OCI-M2 (cell line): ENCODE results near the gene UBE4B.
"Not testable (repeated sequence)": the region's sequence is repeated elsewhere in the genome, so short reads cannot be mapped to it uniquely, and the experiment has no call there.

Experiments
- DNase-seq: peaks from one replicate; lab custom pipeline; 2025; ENCODE audit not compliant: unreplicated experiment; lab: John Stamatoyannopoulos, UW

The UBE4B gene

GRCh38 chr1:10208537-10208936 is 175.8 kb downstream of the UBE4B start:
- DNase-seq: no peak

- DNase-seq: no peak
These were observed 176.8 kb downstream of the UBE4B start for GRCh38 chr1:10209590-10209904.

- DNase-seq: peak; percentile 56
These were observed 177.4 kb downstream of the UBE4B start, which contains the start of gene KIF1B for GRCh38 chr1:10209905-10210810. KIF1B (plus strand) TSS chr1:10210570; CDS start chr1:10232329, 21,759 bp downstream.

GRCh38 chr1:10210841-10211804 is 178.4 kb downstream of the UBE4B start:
- DNase-seq: no peak

DNA sequence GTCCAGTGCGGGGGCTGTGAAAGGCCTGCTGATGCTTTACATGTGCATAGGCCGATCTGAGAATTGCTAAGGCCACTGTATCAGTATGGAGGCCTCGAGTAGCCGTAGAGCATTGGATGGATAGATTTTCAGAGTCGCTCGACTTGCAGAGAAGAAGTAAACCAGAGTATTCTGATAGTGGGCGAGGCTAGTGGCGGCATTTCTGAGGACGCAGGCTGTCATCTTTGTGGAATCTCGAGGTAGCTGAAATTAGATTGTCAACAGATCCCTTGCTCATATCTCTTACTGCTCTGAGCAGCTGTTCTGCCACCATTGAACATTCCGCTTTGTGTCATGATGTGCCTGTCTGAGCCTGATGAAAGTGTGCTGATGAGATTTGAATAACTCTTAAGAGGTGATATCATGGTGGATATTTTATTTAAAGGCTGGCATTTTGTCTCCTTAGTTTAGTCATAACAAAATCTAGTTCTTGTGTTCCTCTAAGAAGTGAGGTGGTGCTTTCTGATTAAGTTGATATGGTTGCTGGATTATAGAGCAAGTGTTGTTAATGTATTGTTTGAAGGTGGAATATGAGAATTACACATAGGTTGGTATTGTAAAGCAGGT is 179.2 kb downstream of the UBE4B start:
- no peak for DNase-seq

DNA sequence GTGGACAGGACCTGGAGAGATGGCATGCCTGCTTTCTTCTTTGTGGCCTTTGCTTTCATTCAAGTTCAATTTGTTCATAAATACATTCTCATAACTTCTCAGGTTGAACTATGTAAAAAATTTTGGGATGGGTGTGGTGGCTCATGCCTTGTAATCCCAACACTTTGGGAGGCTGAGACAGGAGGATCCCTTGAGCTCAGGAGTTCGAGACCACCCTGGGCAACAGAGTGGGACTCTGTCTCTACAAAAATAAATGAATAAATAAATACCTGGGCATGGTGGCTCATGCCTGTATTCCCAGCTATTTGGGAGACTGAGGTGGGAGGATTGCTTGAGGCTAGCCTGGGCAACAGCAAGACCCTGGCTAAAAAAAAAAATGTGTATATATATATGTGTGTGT is 179.7 kb downstream of the UBE4B start:
- no peak for DNase-seq

DNA sequence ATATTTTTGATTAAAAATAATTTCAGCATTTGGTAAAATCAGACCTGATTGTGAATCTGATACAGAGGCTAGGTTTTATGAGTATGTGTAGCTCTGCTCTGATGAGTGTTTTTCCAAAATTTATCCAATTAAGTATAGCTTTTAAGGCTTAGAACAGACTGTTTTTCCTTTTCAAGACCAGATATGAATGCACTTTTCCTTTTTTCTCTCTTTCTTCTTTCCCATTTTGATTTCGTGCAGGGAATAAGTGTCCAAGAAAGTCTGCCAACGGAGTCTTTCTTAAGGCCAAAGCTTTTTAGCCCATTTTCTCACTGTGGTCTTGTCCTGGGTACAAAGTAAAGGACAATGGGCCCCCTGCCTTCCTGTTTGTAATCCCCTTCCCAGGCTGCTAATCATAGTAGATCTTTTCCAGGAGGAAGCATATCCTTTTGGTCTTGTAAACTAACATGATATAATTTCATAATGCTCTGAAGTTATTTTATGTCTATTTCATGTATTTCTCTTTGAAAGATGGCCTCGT is 180.5 kb downstream of the UBE4B start:
- DNase-seq: no peak

GRCh38 chr1:10216090-10216749 is 183.5 kb downstream of the UBE4B start:
- DNase-seq: no peak

- DNase-seq: no peak
These were observed 185.1 kb downstream of the UBE4B start for GRCh38 chr1:10217748-10218441.

GRCh38 chr1:10220200-10220599 is 187.4 kb downstream of the UBE4B start:
- DNase-seq: no peak

DNA sequence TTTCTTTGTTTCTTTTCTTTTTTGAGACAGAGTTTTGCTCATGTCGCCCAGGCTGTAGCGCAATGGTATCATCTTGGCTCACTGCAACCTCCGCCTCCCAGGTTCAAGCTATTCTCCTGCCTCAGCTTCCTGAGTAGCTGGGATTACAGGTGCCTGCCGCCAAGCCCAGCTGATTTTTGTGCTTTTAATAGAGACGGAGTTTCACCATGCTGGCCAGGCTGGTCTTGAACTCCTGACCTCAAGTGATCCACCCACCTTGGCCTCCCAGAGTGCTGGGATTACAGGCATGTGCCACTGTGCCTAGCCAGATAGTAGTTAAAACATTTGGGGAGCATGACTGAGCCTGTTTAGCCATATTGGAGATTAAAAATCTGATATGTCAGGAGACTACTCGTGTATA is 187.9 kb downstream of the UBE4B start:
- not testable (repeated sequence) for DNase-seq

GRCh38 chr1:10225573-10225972 is 192.8 kb downstream of the UBE4B start:
- no peak for DNase-seq

GRCh38 chr1:10228528-10228927 is 195.8 kb downstream of the UBE4B start:
- no peak for DNase-seq

- no peak for DNase-seq
These were observed 197.1 kb downstream of the UBE4B start for GRCh38 chr1:10229903-10230302.
